Measurements from ENCODE around the gene PRDM15.

Gene PRDM15

GRCh38 chr21:41864311-41865001 is 14.7 kb downstream of the PRDM15 start:
- no peak for DNase-seq (ENCODE audit: low spot score)

- DNase-seq (ENCODE audit: low spot score), result no peak
Measured at GRCh38 chr21:41863439-41863740, 15.8 kb downstream of the PRDM15 start.

GRCh38 chr21:41861987-41862386 is 17.2 kb downstream of the PRDM15 start:
- no peak for DNase-seq (ENCODE audit: low spot score)

- no peak for DNase-seq (ENCODE audit: low spot score)
Measured at GRCh38 chr21:41861255-41861654, 17.9 kb downstream of the PRDM15 start.

- no peak for DNase-seq (ENCODE audit: low spot score)
Measured at GRCh38 chr21:41859297-41859980, 19.7 kb downstream of the PRDM15 start.

- no peak for DNase-seq (ENCODE audit: low spot score)
Measured at GRCh38 chr21:41858466-41859296, 20.5 kb downstream of the PRDM15 start.

- no peak for DNase-seq (ENCODE audit: low spot score)
Measured at GRCh38 chr21:41857771-41858300, 21.3 kb downstream of the PRDM15 start.

GRCh38 chr21:41856572-41856971 is 22.6 kb downstream of the PRDM15 start:
- no peak for DNase-seq (ENCODE audit: low spot score)

- no peak for DNase-seq (ENCODE audit: low spot score)
Measured at GRCh38 chr21:41854426-41854995, 24.6 kb downstream of the PRDM15 start.

GRCh38 chr21:41852929-41853320 is 26.2 kb downstream of the PRDM15 start:
- DNase-seq (ENCODE audit: low spot score), result no peak

- no peak for DNase-seq (ENCODE audit: low spot score)
Measured at GRCh38 chr21:41852151-41852928, 26.8 kb downstream of the PRDM15 start.

- no peak for DNase-seq (ENCODE audit: low spot score)
Measured at GRCh38 chr21:41851090-41851790, 27.9 kb downstream of the PRDM15 start.

- DNase-seq (ENCODE audit: low spot score), result no peak
Measured at GRCh38 chr21:41850085-41850484, 29.1 kb downstream of the PRDM15 start.

- no peak for DNase-seq (ENCODE audit: low spot score)
Measured at GRCh38 chr21:41848958-41849580, 30.1 kb downstream of the PRDM15 start.

GRCh38 chr21:41848533-41848932 is 30.6 kb downstream of the PRDM15 start:
- no peak for DNase-seq (ENCODE audit: low spot score)

- no peak for DNase-seq (ENCODE audit: low spot score)
Measured at GRCh38 chr21:41847066-41847804, 31.9 kb downstream of the PRDM15 start.

GRCh38 chr21:41846536-41846935 is 32.6 kb downstream of the PRDM15 start:
- no peak for DNase-seq (ENCODE audit: low spot score)

- no peak for DNase-seq (ENCODE audit: low spot score)
Measured at GRCh38 chr21:41846033-41846317, 33.2 kb downstream of the PRDM15 start.

- no peak for DNase-seq (ENCODE audit: low spot score)
Measured at GRCh38 chr21:41845310-41846032, 33.7 kb downstream of the PRDM15 start.
